ENCODE results near the gene CHMP5. TPM values are rescaled to one million over a fixed set of nuclear protein-coding genes. Genes with fewer than 3 reads are reported as not detected.

Gene CHMP5
- polyA plus RNA-seq (2013, experiment 1 of 2), result 55.8 TPM
- polyA plus RNA-seq (2013, experiment 2 of 2), result 60.2 TPM

DNA sequence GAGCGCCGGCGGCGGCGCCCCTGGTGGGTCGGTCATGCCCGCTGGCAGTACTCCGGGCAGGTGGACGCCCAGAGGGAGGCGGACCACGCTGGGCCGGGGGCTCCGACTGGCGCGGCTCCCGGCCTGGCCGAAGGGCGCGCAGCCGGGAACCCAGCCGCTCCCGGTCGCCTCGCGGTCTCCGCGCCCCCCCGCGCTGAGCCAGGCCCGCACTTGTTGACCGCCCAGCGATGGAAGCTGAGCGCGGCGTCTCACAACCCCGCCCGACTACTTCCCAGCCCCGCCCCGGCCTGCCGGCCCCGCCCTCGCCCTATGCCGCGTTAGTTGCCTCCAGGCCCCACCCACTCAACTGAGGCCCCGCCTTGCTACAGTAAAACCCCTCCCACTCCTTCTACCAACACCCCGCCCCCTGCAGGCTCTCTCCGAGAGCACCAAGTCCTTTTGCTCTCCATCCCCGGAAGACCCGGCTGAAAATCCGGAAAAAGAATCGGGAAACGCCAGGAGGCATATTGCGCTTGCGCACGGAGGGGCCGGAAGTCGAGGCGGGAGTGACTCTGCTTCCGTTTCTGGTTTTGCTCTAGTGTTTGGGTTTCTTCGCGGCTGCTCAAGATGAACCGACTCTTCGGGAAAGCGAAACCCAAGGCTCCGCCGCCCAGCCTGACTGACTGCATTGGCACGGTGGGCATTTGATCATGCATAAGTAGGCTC, at the start of gene CHMP5, which contains the start of gene BAG1:
CHMP5 (plus strand) TSS at position 577 of the 705 bp plus-strand sequence; CDS start at position 607, 30 bp downstream.
BAG1 (minus strand) TSS at position 236 of the 705 bp plus-strand sequence.
- peak within 1 kb of the TSS; percentile 44 to 89 for H3K14ac ChIP-seq (ENCODE audit: low read length in 2 of 2)
- peak within 1 kb of the TSS; percentile 97 for H3K9ac ChIP-seq (ENCODE audit: low read length)
- peak within 1 kb of the TSS in 1 of 2 experiments; percentile 49 for H2BK12ac ChIP-seq (ENCODE audit: low read length in 2 of 2)
- H2BK120ac ChIP-seq (ENCODE audit: low read depth, low read length), result peak within 1 kb of the TSS; percentile 88
- H4K91ac ChIP-seq (ENCODE audit: low read length), result peak within 1 kb of the TSS; percentile 88
- peak within 1 kb of the TSS; percentile 73 for H3K27ac ChIP-seq (ENCODE audit: low read length, poor library complexity, severe bottlenecking)
- 1% methylated on average over 66 of the region's 67 CpGs for WGBS
- peak within 1 kb of the TSS; percentile 92 to 97 for H3K4me3 ChIP-seq (ENCODE audit: insufficient read depth in 1 of 2, low read depth in 1 of 2, low read length in 2 of 2)
- H2BK15ac ChIP-seq (ENCODE audit: low read depth, poor library complexity, severe bottlenecking), result no peak within 1 kb of the TSS
- peaks cover 7 to 60% of the 10 kb centered on the region in 2 experiments for H3K36me3 ChIP-seq (ENCODE audit: control insufficient read depth in 1 of 2, insufficient read depth in 2 of 2, low read depth in 1 of 2, low read length in 2 of 2)
- H2AFZ ChIP-seq (ENCODE audit: low read depth, low read length), result peak within 1 kb of the TSS; percentile 89
- H3K4me1 ChIP-seq (ENCODE audit: control insufficient read depth, insufficient read depth, low read depth, low read length), result peaks cover 12% of the 10 kb centered on the region
- peak within 1 kb of the TSS in 1 of 2 experiments; percentile 97 for H3K23ac ChIP-seq (ENCODE audit: low read length in 2 of 2)
- H3K79me1 ChIP-seq (replicated peaks; ENCODE audit: low read length, poor library complexity, severe bottlenecking), result peaks cover 37% of the 10 kb centered on the region
- H3K4me2 ChIP-seq (ENCODE audit: low read length, poor library complexity, severe bottlenecking), result peak within 1 kb of the TSS; percentile 67
- H3K4ac ChIP-seq (ENCODE audit: low read depth in 1 of 2, low read length in 2 of 2), result peak within 1 kb of the TSS; percentile 69 to 97
- H3K18ac ChIP-seq (ENCODE audit: low read depth in 1 of 2, low read length in 2 of 2), result peak within 1 kb of the TSS; percentile 4 to 79
- DNase-seq, result peak; percentile 99
- H2BK5ac ChIP-seq (ENCODE audit: low read depth, low read length, poor library complexity, severe bottlenecking), result peak within 1 kb of the TSS; percentile 15
- no peaks in the 10 kb centered on the region for H3K9me3 ChIP-seq (ENCODE audit: control insufficient read depth, low read length)
- peak within 1 kb of the TSS; percentile 47 for H2AK5ac ChIP-seq (ENCODE audit: low read length, severe bottlenecking)
- peak within 1 kb of the TSS; percentile 63 for H4K8ac ChIP-seq (ENCODE audit: low read length)
- H3K27me3 ChIP-seq (ENCODE audit: control insufficient read depth in 1 of 2, insufficient read depth in 1 of 2, low read length in 2 of 2), result no peaks in the 10 kb centered on the region

DNA sequence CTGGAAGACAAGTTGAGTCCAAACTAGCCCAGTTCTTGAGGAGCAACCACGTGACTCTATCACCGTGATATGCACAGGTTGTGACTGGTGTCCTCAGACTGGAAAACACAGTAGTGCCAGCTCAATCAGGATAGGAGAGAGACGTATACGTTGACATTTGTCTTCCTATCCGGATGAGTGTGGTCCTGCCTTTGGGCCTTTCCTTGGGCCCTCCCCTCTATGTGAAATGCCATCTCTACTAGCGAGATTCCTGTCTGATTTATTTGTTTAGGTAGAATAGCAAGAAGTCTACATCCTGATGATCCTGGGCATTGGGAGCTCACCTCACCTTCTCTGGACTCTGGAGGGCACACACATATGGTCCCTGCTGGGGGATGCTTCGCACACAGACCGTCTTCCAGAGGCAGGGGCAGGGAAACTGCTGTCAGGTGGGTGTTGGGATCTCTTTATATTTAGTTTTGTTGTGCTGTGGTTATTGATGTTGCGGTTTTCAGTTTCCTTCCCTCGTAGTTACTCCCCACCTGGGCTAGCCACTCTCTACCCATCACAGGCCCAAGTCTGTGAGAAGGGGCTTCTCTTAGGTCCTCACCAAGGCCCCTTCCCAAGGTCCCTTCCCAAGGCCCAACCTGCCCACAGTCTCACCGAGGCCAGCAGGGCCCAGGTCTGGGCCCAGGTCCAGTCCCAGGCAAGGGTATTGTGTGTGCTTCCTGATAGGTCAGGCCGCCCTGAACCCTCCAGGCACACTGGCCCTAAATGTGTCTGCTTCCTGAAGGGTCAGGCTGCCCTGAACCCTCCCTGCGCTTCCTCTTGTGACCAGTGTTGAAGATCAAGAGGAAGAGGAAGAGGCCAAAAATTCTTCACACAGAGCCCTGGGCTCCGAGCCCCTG, 43.9 kb upstream of the CHMP5 start:
- H3K27me3 ChIP-seq (ENCODE audit: control insufficient read depth in 1 of 2, insufficient read depth in 1 of 2, low read length in 2 of 2), result peaks cover 11 to 35% of the 10 kb centered on the region in 2 experiments
- H4K91ac ChIP-seq (ENCODE audit: low read length), result peak overlapping the region; percentile 58
- no peak overlapping the region for H2BK12ac ChIP-seq (ENCODE audit: low read length in 2 of 2)
- no peak overlapping the region for H3K9ac ChIP-seq (ENCODE audit: low read length)
- H2AK5ac ChIP-seq (ENCODE audit: low read length, severe bottlenecking), result no peak overlapping the region
- H3K14ac ChIP-seq (ENCODE audit: low read length in 2 of 2), result no peak overlapping the region
- H2AFZ ChIP-seq (ENCODE audit: low read depth, low read length), result no peak overlapping the region
- H3K79me1 ChIP-seq (replicated peaks; ENCODE audit: low read length, poor library complexity, severe bottlenecking), result no peaks in the 10 kb centered on the region
- H3K23ac ChIP-seq (ENCODE audit: low read length in 2 of 2), result no peak overlapping the region
- H3K4me2 ChIP-seq (ENCODE audit: low read length, poor library complexity, severe bottlenecking), result no peak overlapping the region
- H3K4ac ChIP-seq (ENCODE audit: low read depth in 1 of 2, low read length in 2 of 2), result no peak overlapping the region
- H3K27ac ChIP-seq (ENCODE audit: low read length, poor library complexity, severe bottlenecking), result no peak overlapping the region
- no peak overlapping the region for H4K8ac ChIP-seq (ENCODE audit: low read length)
- no peaks in the 10 kb centered on the region for H3K4me1 ChIP-seq (ENCODE audit: control insufficient read depth, insufficient read depth, low read depth, low read length)
- no peak for DNase-seq
- H2BK120ac ChIP-seq (ENCODE audit: low read depth, low read length), result no peak overlapping the region
- no peak overlapping the region for H2BK15ac ChIP-seq (ENCODE audit: low read depth, poor library complexity, severe bottlenecking)
- no peaks in the 10 kb centered on the region for H3K9me3 ChIP-seq (ENCODE audit: control insufficient read depth, low read length)
- H3K18ac ChIP-seq (ENCODE audit: low read depth in 1 of 2, low read length in 2 of 2), result no peak overlapping the region
- no peak overlapping the region for H2BK5ac ChIP-seq (ENCODE audit: low read depth, low read length, poor library complexity, severe bottlenecking)
- H3K36me3 ChIP-seq (ENCODE audit: control insufficient read depth in 1 of 2, insufficient read depth in 2 of 2, low read depth in 1 of 2, low read length in 2 of 2), result no peaks in the 10 kb centered on the region
- no peak overlapping the region for H3K4me3 ChIP-seq (ENCODE audit: insufficient read depth in 1 of 2, low read depth in 1 of 2, low read length in 2 of 2)
- WGBS, result 85% methylated on average over 14 of the region's 14 CpGs

DNA sequence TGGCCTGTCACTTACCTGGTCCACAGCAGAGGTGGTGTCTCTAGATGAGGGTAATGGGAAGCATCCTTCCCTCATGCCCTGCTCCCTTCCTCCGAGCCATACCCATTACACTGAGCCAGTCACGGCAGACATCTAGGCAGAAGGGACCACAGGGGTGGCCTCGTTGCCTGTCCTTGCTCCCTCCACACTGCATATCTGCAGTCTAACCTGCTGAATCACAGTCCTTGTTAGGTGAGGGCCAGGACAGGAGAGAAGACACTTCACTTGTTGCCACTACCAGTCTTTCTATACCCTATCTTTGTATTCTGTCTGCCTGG, 43.3 kb upstream of the CHMP5 start:
- H3K4me1 ChIP-seq (ENCODE audit: control insufficient read depth, insufficient read depth, low read depth, low read length), result no peaks in the 10 kb centered on the region
- WGBS, result 82% methylated on average over 3 of the region's 3 CpGs
- peak overlapping the region in 1 of 2 experiments; percentile 5 for H3K14ac ChIP-seq (ENCODE audit: low read length in 2 of 2)
- no peak overlapping the region for H2AK5ac ChIP-seq (ENCODE audit: low read length, severe bottlenecking)
- H2BK15ac ChIP-seq (ENCODE audit: low read depth, poor library complexity, severe bottlenecking), result no peak overlapping the region
- H2BK120ac ChIP-seq (ENCODE audit: low read depth, low read length), result no peak overlapping the region
- H3K4ac ChIP-seq (ENCODE audit: low read depth in 1 of 2, low read length in 2 of 2), result no peak overlapping the region
- no peak overlapping the region for H3K18ac ChIP-seq (ENCODE audit: low read depth in 1 of 2, low read length in 2 of 2)
- no peak overlapping the region for H3K23ac ChIP-seq (ENCODE audit: low read length in 2 of 2)
- H3K9me3 ChIP-seq (ENCODE audit: control insufficient read depth, low read length), result no peaks in the 10 kb centered on the region
- no peaks in the 10 kb centered on the region for H3K79me1 ChIP-seq (replicated peaks; ENCODE audit: low read length, poor library complexity, severe bottlenecking)
- no peak overlapping the region for H3K4me2 ChIP-seq (ENCODE audit: low read length, poor library complexity, severe bottlenecking)
- H3K36me3 ChIP-seq (ENCODE audit: control insufficient read depth in 1 of 2, insufficient read depth in 2 of 2, low read depth in 1 of 2, low read length in 2 of 2), result no peaks in the 10 kb centered on the region
- no peak overlapping the region for H4K8ac ChIP-seq (ENCODE audit: low read length)
- no peak for DNase-seq
- H3K4me3 ChIP-seq (ENCODE audit: insufficient read depth in 1 of 2, low read depth in 1 of 2, low read length in 2 of 2), result no peak overlapping the region
- no peak overlapping the region for H2BK12ac ChIP-seq (ENCODE audit: low read length in 2 of 2)
- no peak overlapping the region for H3K27ac ChIP-seq (ENCODE audit: low read length, poor library complexity, severe bottlenecking)
- no peak overlapping the region for H4K91ac ChIP-seq (ENCODE audit: low read length)
- H3K27me3 ChIP-seq (ENCODE audit: control insufficient read depth in 1 of 2, insufficient read depth in 1 of 2, low read length in 2 of 2), result peaks cover 8 to 29% of the 10 kb centered on the region in 2 experiments
- no peak overlapping the region for H2BK5ac ChIP-seq (ENCODE audit: low read depth, low read length, poor library complexity, severe bottlenecking)
- H3K9ac ChIP-seq (ENCODE audit: low read length), result no peak overlapping the region
- no peak overlapping the region for H2AFZ ChIP-seq (ENCODE audit: low read depth, low read length)

DNA sequence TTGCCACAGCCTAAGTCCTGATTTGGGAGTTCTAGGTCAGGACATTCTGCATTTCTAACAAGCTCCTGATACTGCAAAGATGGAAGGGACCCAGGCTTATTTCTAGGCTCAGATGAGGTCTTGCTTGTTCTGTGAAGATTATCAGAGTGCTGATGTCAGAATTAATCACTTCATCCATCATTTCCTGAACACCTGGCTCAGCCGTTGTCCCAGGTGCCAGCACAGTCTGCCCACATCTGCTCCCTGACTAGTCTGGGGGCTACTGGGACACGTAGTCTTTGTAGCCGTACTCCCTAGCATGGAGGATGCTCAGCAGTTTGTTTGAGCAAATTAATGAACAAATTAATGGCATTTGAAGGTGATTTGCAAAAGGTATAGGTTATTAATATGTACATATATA, 42.8 kb upstream of the CHMP5 start:
- Histone ChIP-seq H2BK5ac (ENCODE audit: low read depth, low read length, poor library complexity, severe bottlenecking) (no peak overlapping the region), H3K27me3 (ENCODE audit: control insufficient read depth in 1 of 2, insufficient read depth in 1 of 2, low read length in 2 of 2) (peaks cover 4 to 24% of the 10 kb centered on the region in 2 experiments), H3K4me2 (ENCODE audit: low read length, poor library complexity, severe bottlenecking) (no peak overlapping the region), H2BK120ac (ENCODE audit: low read depth, low read length) (no peak overlapping the region), H3K9me3 (ENCODE audit: control insufficient read depth, low read length) (no peaks in the 10 kb centered on the region), H2BK12ac (ENCODE audit: low read length in 2 of 2) (no peak overlapping the region), H2AK5ac (ENCODE audit: low read length, severe bottlenecking) (no peak overlapping the region), H3K14ac (ENCODE audit: low read length in 2 of 2) (no peak overlapping the region), H3K18ac (ENCODE audit: low read depth in 1 of 2, low read length in 2 of 2) (no peak overlapping the region), H3K9ac (ENCODE audit: low read length) (no peak overlapping the region), H4K91ac (ENCODE audit: low read length) (no peak overlapping the region), H4K8ac (ENCODE audit: low read length) (no peak overlapping the region), H3K4me1 (ENCODE audit: control insufficient read depth, insufficient read depth, low read depth, low read length) (no peaks in the 10 kb centered on the region), H3K23ac (ENCODE audit: low read length in 2 of 2) (no peak overlapping the region), H3K79me1 (replicated peaks; ENCODE audit: low read length, poor library complexity, severe bottlenecking) (no peaks in the 10 kb centered on the region), H3K27ac (ENCODE audit: low read length, poor library complexity, severe bottlenecking) (no peak overlapping the region), H3K36me3 (ENCODE audit: control insufficient read depth in 1 of 2, insufficient read depth in 2 of 2, low read depth in 1 of 2, low read length in 2 of 2) (no peaks in the 10 kb centered on the region), H2BK15ac (ENCODE audit: low read depth, poor library complexity, severe bottlenecking) (no peak overlapping the region), H2AFZ (ENCODE audit: low read depth, low read length) (no peak overlapping the region), H3K4me3 (ENCODE audit: insufficient read depth in 1 of 2, low read depth in 1 of 2, low read length in 2 of 2) (no peak overlapping the region), H3K4ac (ENCODE audit: low read depth in 1 of 2, low read length in 2 of 2) (no peak overlapping the region)
- 83% methylated on average over 3 of the region's 3 CpGs for WGBS
- DNase-seq, result no peak

Data from mesenchymal stem cell (in vitro differentiated cells and primary cell).